Lung (tissue), 12 donors: ENCODE data around the gene RAP1A. TPM values are rescaled to one million over a fixed set of nuclear protein-coding genes. Genes with fewer than 3 reads are reported as not detected.
"Not testable (repeated sequence)": the region's sequence is repeated elsewhere in the genome, so short reads cannot be mapped to it uniquely, and the experiment has no call there.

Experiments
- ATAC-seq: fragments of 200-7000 bp; cut with Tn5 transposase; one replicate; pipeline ENCODE4 v1.9.1; 2020; ENCODE audit warnings: moderate number of reproducible peaks; ENCODE audit not compliant: insufficient read depth, low FRiP score
- DNase-seq, 3 donors: peaks; one replicate each; pipeline ENCODE4 v3.0.0-alpha.2; 2013 to 2017
- H3K27ac ChIP-seq, 2 donors: one replicate each; pipeline ENCODE4 v1.5.1; 2013; ENCODE audit warnings: mild to moderate bottlenecking in 2 of 2, moderate library complexity in 2 of 2, control low read depth in 1 of 2, inconsistent platforms in 1 of 2, low read depth in 1 of 2, low read length in 1 of 2
- H3K27me3 ChIP-seq, 3 donors: one replicate each; pipeline ENCODE4 v1.5.1; 2013; ENCODE audit warnings: low read length in 2 of 3; ENCODE audit not compliant: control insufficient read depth in 3 of 3, insufficient read depth in 3 of 3
- H3K36me3 ChIP-seq, 4 donors: one replicate each; pipeline ENCODE4 v1.5.1; 2013; ENCODE audit warnings: low read length in 4 of 4, mild to moderate bottlenecking in 1 of 4, moderate library complexity in 1 of 4; ENCODE audit not compliant: control insufficient read depth in 4 of 4, insufficient read depth in 4 of 4
- H3K4me1 ChIP-seq, 5 donors: one replicate each; pipeline ENCODE4 v1.5.1; 2013; ENCODE audit warnings: low read length in 5 of 5, mild to moderate bottlenecking in 2 of 5, moderate library complexity in 1 of 5; ENCODE audit not compliant: control insufficient read depth in 5 of 5, insufficient read depth in 5 of 5
- H3K4me3 ChIP-seq: one replicate; pipeline ENCODE4 v1.5.1; 2013; ENCODE audit warnings: mild to moderate bottlenecking, control low read depth, moderate library complexity
- H3K9ac ChIP-seq, 2 donors: one replicate each; pipeline ENCODE4 v1.5.1; 2013; ENCODE audit warnings: low read length in 2 of 2, control low read depth in 1 of 2; ENCODE audit not compliant: insufficient read depth in 1 of 2
- H3K9me3 ChIP-seq, 4 donors: one replicate each; pipeline ENCODE4 v1.5.1; 2013; ENCODE audit warnings: low read length in 3 of 4, mild to moderate bottlenecking in 1 of 4, moderate library complexity in 1 of 4; ENCODE audit not compliant: control insufficient read depth in 4 of 4, insufficient read depth in 3 of 4
- CTCF ChIP-seq: IDR thresholded peaks from 2 replicates; pipeline ENCODE4 v1.5.1; 2012; ENCODE audit warnings: mild to moderate bottlenecking; ENCODE audit errors: control extremely low read depth, extremely low read depth
- WGBS, 2 donors: extraction: QIAGEN DNeasy Blood & Tissue Kit; methylation state at CpG; one replicate each; pipeline ENCODE4 v1.1.7; 2013; 5-methylcytosine and 5-hydroxymethylcytosine counted together
- polyA plus RNA-seq, 2 donors: library from polyadenylated mRNA; stranded (reverse); fragments of 200-250 nt; gene quantifications; one replicate each; pipeline ENCODE4 v1.2.1, GENCODE V29; 2013
- total RNA-seq, 2 donors: library from RNA; depleted of rRNA in 1 of 2; stranded (reverse); fragments of >200 nt in 1 of 2; gene quantifications; one replicate each; pipeline ENCODE4 v1.2.1, GENCODE V29; 2014 to 2021
- donor health status: control.
- donor health status: control.
- donor health status: Bipolar disorder and iron deficiency.
- donor health status: healthy.
- donor health status: DM: yes; HTN: yes; CAD: no.

RAP1A gene
- total and polyA plus RNA-seq, 4 donors, result 64.5 to 97.3 (median 77.6) TPM

- 78 to 84% methylated on average over 2 of the region's 2 CpGs for WGBS, 2 donors
- H3K27me3 ChIP-seq, result no peaks in the 10 kb centered on the region
- H3K27ac ChIP-seq, result no peak overlapping the region
- ATAC-seq (no peak), DNase-seq (no peak)
- H3K4me3 ChIP-seq, result no peak overlapping the region
- TF ChIP-seq CTCF, result no peak
- H3K36me3 ChIP-seq, result peaks cover 0 to 6% (median 4%) of the 10 kb centered on the region in 4 donors
- H3K9me3 ChIP-seq, result no peaks in the 10 kb centered on the region
- no peak overlapping the region for H3K9ac ChIP-seq
- H3K4me1 ChIP-seq, result peaks cover 5 to 16% (median 6%) of the 10 kb centered on the region in 5 donors
Observed at GRCh38 chr1:111672331-111672730, 52.7 kb downstream of the RAP1A start.

DNA sequence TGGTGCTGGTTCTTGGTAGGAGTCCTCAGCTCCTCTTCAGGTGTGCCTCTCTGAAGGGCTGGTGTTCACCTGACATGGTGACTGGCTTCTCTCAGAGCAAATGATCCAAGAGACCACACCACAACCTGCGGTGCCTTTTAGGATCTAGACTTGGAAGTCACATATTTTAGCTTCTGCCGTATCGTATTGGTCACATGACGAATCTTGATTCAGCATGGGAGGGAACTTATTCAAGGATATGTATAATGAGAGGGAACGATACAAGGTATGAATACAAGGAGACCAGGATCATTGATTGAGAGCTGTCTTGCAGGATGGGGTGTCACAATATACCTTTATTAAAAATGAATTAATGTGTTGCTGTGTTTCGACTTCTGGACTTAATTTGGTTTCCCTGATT lies 58.0 kb downstream of the RAP1A start:
- no peak for TF ChIP-seq CTCF
- 98 to 99% methylated on average over 6 of the region's 6 CpGs for WGBS, 2 donors
- no peak for ATAC-seq

GRCh38 chr1:111679541-111679940 lies 60.0 kb downstream of the RAP1A start:
- H3K9ac ChIP-seq, result no peak overlapping the region
- peaks cover 0 to 19% (median 5%) of the 10 kb centered on the region in 4 donors for H3K36me3 ChIP-seq
- H3K27me3 ChIP-seq, result no peaks in the 10 kb centered on the region
- no peaks in the 10 kb centered on the region for H3K4me1 ChIP-seq
- ATAC-seq (no peak), DNase-seq (no peak)
- H3K27ac ChIP-seq, result no peak overlapping the region
- peaks cover 0 to 7% (median 0%) of the 10 kb centered on the region in 4 donors for H3K9me3 ChIP-seq
- 68 to 90% methylated on average over 2 of the region's 2 CpGs for WGBS, 2 donors
- TF ChIP-seq CTCF, result no peak
- no peak overlapping the region for H3K4me3 ChIP-seq

More for the DNA sequence above, 58.0 kb downstream of the RAP1A start:
- H3K9me3 ChIP-seq, result peaks cover 0 to 7% (median 0%) of the 10 kb centered on the region in 4 donors
- H3K27ac ChIP-seq, result no peak overlapping the region
- DNase-seq, result no peak
- peaks cover 0 to 22% (median 5%) of the 10 kb centered on the region in 4 donors for H3K36me3 ChIP-seq
- H3K4me1 ChIP-seq, result no peaks in the 10 kb centered on the region
- no peak overlapping the region for H3K9ac ChIP-seq
- no peaks in the 10 kb centered on the region for H3K27me3 ChIP-seq
- no peak overlapping the region for H3K4me3 ChIP-seq

GRCh38 chr1:111680212-111680800 lies 60.7 kb downstream of the RAP1A start:
- ATAC-seq, DNase-seq, H3K27me3 ChIP-seq, H3K27ac ChIP-seq, H3K4me3 ChIP-seq, H3K4me1 ChIP-seq, H3K9me3 ChIP-seq, H3K9ac ChIP-seq: not testable (repeated sequence)
- peaks cover 0 to 19% (median 5%) of the 10 kb centered on the region in 4 donors for H3K36me3 ChIP-seq
- 95 to 96% methylated on average over 9 of the region's 9 CpGs for WGBS, 2 donors

DNA sequence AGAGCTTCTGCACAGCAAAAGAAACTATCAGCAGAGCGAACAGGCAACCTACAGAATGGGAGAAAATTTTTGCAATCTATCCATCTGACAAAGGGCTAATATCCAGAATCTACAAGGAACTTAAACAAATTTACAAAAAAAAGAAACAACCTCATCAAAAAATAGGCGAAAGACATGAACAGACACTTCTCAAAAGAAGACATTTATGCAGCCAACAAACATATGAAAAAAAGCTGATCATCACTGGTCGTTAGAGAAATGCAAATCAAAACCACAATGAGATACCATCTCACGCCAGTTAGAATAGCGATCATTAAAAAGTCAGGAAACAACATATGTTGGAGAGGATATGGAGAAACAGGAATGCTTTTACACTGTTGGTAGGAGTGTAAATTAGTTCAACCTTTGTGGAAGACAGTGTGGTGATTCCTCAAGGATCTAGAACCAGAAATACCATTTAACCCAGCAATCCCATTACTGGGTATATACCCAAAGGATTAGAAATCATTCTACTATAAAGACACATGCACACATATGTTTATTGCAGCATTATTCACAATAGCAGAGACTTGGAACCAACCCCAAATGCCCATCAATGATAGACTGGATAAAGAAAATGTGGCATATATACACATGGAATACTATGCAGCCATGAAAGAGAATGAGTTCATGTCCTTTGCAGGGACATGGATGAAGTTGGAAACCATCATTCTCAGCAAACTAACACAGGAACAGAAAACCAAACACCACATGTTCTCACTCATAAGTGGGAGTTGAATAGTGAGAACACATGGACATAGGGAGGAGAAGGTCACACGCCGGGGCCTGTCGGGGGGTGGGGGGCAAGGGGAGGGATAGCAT lies 65.9 kb downstream of the RAP1A start:
- not testable (repeated sequence) for H3K36me3 ChIP-seq, ATAC-seq, H3K9me3 ChIP-seq, H3K27me3 ChIP-seq, H3K27ac ChIP-seq, H3K4me3 ChIP-seq, H3K9ac ChIP-seq, DNase-seq, H3K4me1 ChIP-seq
- WGBS, 2 donors, result 95 to 96% methylated on average over 8 of the region's 8 CpGs
